Tibial nerve (tissue), 3 donors: ENCODE results near the gene TMOD3.

Experiments
- POLR2A ChIP-seq, 2 donors: fragments of 450-650 bp; IDR thresholded peaks; one replicate each; pipeline ENCODE4 v1.6.1; 2017; ENCODE audit warnings: antibody characterized with exemption in 2 of 2, mild to moderate bottlenecking in 2 of 2, moderate library complexity in 2 of 2
- TF ChIP-seq, protein P1 (sequence below), 5 experiments: fragments of 200-600 bp in 3 of 5; fragments of 450-650 bp in 2 of 5; sonication (generic) in 3 of 5; IDR thresholded peaks; one replicate each; pipeline ENCODE4 v1.5.1; 2016 to 2019; ENCODE audit warnings: antibody characterized with exemption in 5 of 5, mild to moderate bottlenecking in 3 of 5, moderate library complexity in 2 of 5

- TF ChIP-seq, protein P1, sequence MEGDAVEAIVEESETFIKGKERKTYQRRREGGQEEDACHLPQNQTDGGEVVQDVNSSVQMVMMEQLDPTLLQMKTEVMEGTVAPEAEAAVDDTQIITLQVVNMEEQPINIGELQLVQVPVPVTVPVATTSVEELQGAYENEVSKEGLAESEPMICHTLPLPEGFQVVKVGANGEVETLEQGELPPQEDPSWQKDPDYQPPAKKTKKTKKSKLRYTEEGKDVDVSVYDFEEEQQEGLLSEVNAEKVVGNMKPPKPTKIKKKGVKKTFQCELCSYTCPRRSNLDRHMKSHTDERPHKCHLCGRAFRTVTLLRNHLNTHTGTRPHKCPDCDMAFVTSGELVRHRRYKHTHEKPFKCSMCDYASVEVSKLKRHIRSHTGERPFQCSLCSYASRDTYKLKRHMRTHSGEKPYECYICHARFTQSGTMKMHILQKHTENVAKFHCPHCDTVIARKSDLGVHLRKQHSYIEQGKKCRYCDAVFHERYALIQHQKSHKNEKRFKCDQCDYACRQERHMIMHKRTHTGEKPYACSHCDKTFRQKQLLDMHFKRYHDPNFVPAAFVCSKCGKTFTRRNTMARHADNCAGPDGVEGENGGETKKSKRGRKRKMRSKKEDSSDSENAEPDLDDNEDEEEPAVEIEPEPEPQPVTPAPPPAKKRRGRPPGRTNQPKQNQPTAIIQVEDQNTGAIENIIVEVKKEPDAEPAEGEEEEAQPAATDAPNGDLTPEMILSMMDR (IDR thresholded peaks at IDR 0.05), result no peak
- TF ChIP-seq POLR2A (IDR thresholded peaks at IDR 0.05), result no peak
These were observed 888 bp downstream of the TMOD3 start for GRCh38 chr15:51830276-51830806.
